ENCODE data around the gene SHE. TPM values are rescaled to one million over a fixed set of nuclear protein-coding genes. Genes with fewer than 3 reads are reported as not detected.

SHE gene
- total RNA-seq, 2 donors from 2014 or later = 5.4 to 29.9 TPM

DNA sequence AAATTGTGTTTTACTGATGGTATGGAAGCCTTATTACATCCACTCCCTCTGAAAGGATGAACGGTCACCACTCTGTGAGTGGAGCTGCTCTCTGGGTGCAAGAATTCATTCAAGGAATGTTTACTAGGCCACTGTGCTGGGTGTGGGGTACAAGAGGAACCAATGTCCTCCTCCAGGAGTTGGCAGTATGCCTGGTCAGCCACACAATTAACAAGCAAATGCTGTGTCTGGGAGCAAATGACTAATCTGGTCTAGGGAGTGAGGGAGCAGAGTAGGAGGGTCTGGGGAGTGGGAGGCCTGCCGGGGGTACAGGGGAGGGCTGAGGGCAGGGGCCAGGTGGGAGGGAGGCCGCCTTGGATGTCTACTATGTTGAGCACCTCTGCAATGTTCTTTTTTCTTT is 27.4 kb downstream of the SHE start:
- intact Hi-C loops (cut with DNase I) = no loop called here
- TF ChIP-seq POLR2AphosphoS5 (IDR thresholded peaks at IDR 0.05) (no peak), CTCF (IDR thresholded peaks at IDR 0.05) (no peak), POLR2A (IDR thresholded peaks at IDR 0.05) (no peak)
- WGBS = 52% methylated on average over 3 of the region's 3 CpGs
- no peak for DNase-seq (ENCODE audit: low spot score)
- Histone ChIP-seq H3K27me3 (replicated peaks; ENCODE audit: insufficient read depth) (no peaks in the 10 kb centered on the region), H3K27ac (no peak overlapping the region), H3K36me3 (no peaks in the 10 kb centered on the region), H3K4me1 (replicated peaks) (no peaks in the 10 kb centered on the region), H3K4me3 (no peak overlapping the region), H3K9me3 (no peaks in the 10 kb centered on the region)

GRCh38 chr1:154471304-154471703 is 30.9 kb downstream of the SHE start:
- 98% methylated on average over 2 of the region's 2 CpGs for WGBS

DNA sequence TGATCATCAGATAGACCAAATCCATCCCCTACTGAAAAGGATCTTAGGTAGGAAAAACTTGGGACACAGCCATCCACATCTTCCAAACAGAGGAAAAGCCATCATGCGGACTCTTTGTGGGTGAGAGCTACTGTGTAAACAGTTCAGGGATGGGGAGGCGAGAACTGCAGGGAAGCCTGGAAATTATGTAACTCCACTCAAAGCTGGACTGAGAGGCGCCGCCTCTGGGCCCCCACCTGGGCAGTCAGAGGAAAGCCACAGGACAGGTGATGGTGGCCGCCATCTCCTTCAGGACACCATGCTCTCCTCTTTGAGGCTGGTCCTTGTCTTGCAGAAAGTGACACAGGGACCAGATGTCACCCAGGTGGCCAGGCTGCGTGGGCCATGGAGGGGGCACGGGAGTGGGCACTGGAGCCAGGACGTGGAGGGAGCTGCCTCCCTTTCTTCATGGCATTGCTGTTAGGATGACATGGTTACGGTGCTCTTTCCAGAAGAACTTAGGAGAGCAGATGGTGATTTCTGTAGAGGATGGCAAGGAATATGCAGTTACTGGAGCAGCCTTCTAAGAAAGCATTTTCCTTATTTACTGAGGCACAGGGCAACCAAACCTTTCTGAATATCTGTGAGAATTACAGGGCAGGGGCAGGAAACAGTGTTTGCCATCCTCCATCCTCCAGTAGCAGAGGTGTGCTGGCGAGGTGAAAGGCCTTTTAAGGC is 32.2 kb downstream of the SHE start:
- Histone ChIP-seq H3K27me3 (replicated peaks; ENCODE audit: insufficient read depth) (no peaks in the 10 kb centered on the region), H3K36me3 (no peaks in the 10 kb centered on the region), H3K27ac (no peak overlapping the region), H3K4me1 (replicated peaks) (no peaks in the 10 kb centered on the region), H3K9me3 (no peaks in the 10 kb centered on the region), H3K4me3 (no peak overlapping the region)
- 92% methylated on average over 10 of the region's 10 CpGs for WGBS
- TF ChIP-seq POLR2A (IDR thresholded peaks at IDR 0.05) (no peak), CTCF (IDR thresholded peaks at IDR 0.05) (no peak), POLR2AphosphoS5 (IDR thresholded peaks at IDR 0.05) (no peak)
- intact Hi-C loops (cut with DNase I) = loop anchor here (10.0 kb wide), 1 partner anchor 125 kb away; no protein-coding TSS in a partner anchor
- DNase-seq (ENCODE audit: low spot score) = no peak

More at GRCh38 chr1:154471304-154471703, 30.9 kb downstream of the SHE start:
- intact Hi-C loops (cut with DNase I) = no loop called here
- no peaks in the 10 kb centered on the region for H3K27me3 ChIP-seq (replicated peaks; ENCODE audit: insufficient read depth)
- no peak for TF ChIP-seq POLR2A (IDR thresholded peaks at IDR 0.05)
- H3K4me3 ChIP-seq = no peak overlapping the region
- DNase-seq (ENCODE audit: low spot score) = no peak
- no peaks in the 10 kb centered on the region for H3K36me3 ChIP-seq
- H3K27ac ChIP-seq = no peak overlapping the region
- no peaks in the 10 kb centered on the region for H3K9me3 ChIP-seq
- no peaks in the 10 kb centered on the region for H3K4me1 ChIP-seq (replicated peaks)

DNA sequence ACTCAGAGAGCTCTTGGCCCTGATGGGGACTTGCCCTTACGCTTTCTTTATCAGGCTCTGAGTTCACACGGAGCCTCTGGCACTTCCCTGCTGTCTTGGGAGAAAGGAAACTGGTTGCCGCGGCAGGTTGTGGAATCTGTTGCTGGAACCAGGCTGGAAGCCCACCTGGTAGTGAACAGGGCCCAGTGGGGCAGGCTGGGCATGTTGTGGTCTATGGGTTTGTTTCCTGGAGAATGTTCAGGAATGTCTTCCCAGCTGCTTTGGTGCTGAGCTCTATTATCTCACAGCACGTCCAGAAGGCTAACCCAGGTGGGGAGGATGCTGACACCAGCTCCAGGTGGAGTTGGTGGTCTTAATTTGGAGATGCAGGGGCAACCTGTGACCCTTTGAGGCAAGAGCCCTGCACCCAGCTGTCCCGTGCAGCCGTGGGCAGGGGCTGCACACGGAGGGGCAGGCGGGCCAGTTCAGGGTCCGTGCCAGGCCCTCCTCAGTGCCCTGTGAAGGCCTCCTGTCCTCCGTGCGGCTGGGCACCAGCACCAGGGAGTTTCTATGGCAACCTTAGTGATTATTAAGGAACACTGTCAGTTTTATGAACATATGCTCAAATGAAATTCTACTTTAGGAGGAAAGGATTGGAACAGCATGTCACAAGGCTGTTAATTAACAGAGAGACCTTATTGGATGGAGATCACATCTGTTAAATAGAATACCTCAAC is 33.5 kb downstream of the SHE start:
- 78% methylated on average over 12 of the region's 12 CpGs for WGBS
- H3K27ac ChIP-seq = no peak overlapping the region
- no peak for DNase-seq (ENCODE audit: low spot score)
- TF ChIP-seq POLR2A (IDR thresholded peaks at IDR 0.05) (no peak), POLR2AphosphoS5 (IDR thresholded peaks at IDR 0.05) (no peak), CTCF (IDR thresholded peaks at IDR 0.05) (no peak)
- no peaks in the 10 kb centered on the region for H3K27me3 ChIP-seq (replicated peaks; ENCODE audit: insufficient read depth)
- H3K4me3 ChIP-seq = no peak overlapping the region
- no peaks in the 10 kb centered on the region for H3K36me3 ChIP-seq
- no peaks in the 10 kb centered on the region for H3K4me1 ChIP-seq (replicated peaks)
- H3K9me3 ChIP-seq = no peaks in the 10 kb centered on the region
- intact Hi-C loops (cut with DNase I) = loop anchor here (10.0 kb wide), 1 partner anchor 124 kb away; no protein-coding TSS in a partner anchor

GRCh38 chr1:154467434-154468102 is 34.6 kb downstream of the SHE start:
- Histone ChIP-seq H3K9me3 (no peaks in the 10 kb centered on the region), H3K36me3 (no peaks in the 10 kb centered on the region), H3K4me3 (no peak overlapping the region), H3K27me3 (replicated peaks; ENCODE audit: insufficient read depth) (no peaks in the 10 kb centered on the region), H3K4me1 (replicated peaks) (no peaks in the 10 kb centered on the region), H3K27ac (no peak overlapping the region)
- TF ChIP-seq POLR2A (IDR thresholded peaks at IDR 0.05) (no peak), CTCF (IDR thresholded peaks at IDR 0.05) (no peak), POLR2AphosphoS5 (IDR thresholded peaks at IDR 0.05) (no peak)
- DNase-seq (ENCODE audit: low spot score) = no peak
- WGBS = 92% methylated on average over 11 of the region's 11 CpGs
- intact Hi-C loops (cut with DNase I) = loop anchor here (2.0 to 10.0 kb wide), 2 partner anchors 63 to 123 kb away; partner anchors contain the start of gene IL6R
